Cerebellar cortex (tissue), 1 donor: ENCODE data around the gene RGMA.

Source experiments
- DNase-seq: peaks from one replicate; pipeline ENCODE4 v3.0.0-alpha.2; 2015; ENCODE audit warnings: low spot score

RGMA gene, protein sequence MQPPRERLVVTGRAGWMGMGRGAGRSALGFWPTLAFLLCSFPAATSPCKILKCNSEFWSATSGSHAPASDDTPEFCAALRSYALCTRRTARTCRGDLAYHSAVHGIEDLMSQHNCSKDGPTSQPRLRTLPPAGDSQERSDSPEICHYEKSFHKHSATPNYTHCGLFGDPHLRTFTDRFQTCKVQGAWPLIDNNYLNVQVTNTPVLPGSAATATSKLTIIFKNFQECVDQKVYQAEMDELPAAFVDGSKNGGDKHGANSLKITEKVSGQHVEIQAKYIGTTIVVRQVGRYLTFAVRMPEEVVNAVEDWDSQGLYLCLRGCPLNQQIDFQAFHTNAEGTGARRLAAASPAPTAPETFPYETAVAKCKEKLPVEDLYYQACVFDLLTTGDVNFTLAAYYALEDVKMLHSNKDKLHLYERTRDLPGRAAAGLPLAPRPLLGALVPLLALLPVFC

DNA sequence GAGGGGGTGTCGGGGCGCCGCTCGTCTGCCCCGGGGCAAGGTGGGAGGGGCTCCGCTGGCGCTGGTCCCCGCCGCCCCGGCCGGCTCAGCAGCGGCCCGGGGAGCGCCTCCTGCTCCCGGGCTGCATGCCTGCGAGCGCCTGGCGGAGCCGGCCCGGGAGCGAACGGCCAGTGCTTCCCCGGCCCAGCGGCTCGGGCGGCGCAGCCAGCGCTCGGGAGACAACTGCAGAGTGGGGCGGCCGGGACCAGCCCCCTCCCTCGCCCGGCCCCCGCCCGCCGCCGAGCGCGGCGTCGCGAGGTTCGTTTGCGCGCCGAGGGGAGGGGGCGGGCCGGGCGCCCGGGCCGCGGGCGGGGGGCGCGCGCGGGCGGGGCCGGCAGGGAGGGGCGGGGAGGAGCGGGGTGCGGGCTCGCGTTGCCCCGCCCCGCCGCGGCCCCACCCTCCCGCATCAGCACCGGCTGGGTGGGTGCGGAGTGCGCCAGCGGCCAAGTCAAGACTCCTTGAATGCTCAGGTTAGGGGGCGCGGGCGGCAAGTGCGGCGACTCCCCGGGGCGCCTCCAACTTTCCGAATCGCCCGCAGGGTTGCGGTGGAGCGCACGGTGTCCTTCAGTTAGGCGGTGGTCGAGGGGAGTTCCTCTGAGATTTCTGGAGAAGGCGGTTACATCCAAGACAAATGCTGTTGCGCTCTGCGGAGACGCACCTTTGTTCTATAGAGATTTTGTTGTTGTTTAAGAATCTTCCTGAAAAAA lies at the start of gene RGMA:
RGMA (minus strand) TSS at position 231 of the 746 bp plus-strand sequence. CDS start 279 bp downstream, outside the sequence.
- no peak for DNase-seq

DNA sequence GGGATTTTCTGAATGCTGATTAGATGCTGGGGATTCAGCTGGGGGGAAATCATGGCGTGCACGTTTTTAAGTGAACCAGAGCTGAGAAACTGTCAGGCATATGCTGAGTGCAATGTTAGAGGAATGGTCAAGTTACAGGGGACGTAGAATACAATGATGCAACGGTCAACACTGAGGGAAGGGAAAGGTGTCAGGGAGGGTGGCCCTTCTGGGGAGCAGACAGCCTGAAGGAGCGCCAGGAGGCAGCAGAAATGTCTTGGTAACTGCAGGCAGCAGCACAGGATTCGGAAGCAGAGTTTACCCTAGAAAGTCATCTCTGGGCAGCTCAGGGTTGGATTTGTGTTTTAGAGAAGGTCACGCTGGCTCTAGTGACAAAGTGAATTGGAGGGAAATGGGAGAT lies 47.6 kb upstream of the RGMA start:
- DNase-seq: no peak

DNA sequence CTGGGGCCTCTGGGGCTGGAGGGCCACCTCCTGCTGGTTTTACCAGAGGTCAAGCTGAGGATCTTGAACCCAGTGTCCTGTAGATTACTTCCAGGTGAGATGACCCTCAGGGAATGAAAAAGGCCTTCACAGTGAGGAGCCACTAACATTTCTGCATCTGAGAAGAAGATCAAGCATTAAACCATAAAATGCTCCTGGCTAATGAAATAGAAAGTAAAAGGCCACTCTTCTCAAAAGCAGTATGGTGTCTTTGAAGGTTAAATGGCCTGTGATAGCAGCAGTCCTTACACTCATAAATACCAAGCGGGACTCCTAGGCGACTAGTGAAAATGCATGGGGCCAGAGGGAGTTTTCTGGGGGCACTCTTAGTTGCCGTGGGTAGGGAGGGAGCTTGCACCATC lies 47.0 kb upstream of the RGMA start:
- no peak for DNase-seq

DNA sequence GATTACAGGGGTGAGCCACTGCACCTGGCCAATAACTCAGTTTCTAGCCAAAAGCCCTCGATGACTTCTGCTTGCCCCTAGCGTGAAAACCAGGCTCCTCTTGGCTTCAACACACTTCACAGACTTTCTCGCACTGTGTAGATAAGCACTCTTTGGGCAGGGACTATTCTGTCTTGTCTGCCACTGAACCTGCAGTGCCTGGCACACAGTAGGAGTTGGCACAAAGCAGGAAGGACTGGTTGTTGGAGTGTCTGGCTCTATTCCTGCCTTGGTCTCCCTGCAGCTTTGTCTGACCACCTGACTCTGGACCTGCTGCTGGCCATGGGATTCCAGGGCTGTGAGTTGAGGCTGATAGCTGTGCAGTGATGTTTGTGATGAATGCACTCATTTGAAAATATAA lies 46.4 kb upstream of the RGMA start:
- peak; percentile 46 for DNase-seq

DNA sequence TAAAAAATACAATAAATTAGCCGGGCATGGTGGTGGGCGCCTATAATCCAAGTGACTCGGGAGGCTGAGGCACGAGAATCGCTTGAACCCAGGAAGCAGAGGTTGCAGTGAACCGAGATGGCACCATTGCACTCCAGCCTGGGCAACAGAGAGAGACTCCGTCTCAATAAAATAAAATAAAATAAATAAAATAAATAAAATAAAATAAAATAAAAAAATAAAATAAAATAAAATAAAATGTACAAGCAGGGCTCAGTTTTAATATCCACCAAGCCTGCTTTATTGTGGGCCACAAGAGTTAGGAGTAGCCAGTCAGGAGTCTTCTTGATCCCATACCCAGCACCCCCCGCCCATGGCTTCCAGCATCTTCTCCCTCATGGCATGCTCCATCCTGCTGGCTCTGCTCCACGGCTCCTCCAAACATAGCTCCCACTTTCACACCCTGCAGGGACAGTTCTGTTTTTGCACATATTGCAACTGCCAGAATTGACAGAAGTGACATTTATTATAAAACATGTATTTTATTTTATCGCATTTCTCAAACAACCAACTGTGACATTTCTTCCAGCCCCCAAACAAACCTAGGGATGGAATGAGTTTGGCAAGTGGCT lies 42.6 kb upstream of the RGMA start:
- DNase-seq: no peak

DNA sequence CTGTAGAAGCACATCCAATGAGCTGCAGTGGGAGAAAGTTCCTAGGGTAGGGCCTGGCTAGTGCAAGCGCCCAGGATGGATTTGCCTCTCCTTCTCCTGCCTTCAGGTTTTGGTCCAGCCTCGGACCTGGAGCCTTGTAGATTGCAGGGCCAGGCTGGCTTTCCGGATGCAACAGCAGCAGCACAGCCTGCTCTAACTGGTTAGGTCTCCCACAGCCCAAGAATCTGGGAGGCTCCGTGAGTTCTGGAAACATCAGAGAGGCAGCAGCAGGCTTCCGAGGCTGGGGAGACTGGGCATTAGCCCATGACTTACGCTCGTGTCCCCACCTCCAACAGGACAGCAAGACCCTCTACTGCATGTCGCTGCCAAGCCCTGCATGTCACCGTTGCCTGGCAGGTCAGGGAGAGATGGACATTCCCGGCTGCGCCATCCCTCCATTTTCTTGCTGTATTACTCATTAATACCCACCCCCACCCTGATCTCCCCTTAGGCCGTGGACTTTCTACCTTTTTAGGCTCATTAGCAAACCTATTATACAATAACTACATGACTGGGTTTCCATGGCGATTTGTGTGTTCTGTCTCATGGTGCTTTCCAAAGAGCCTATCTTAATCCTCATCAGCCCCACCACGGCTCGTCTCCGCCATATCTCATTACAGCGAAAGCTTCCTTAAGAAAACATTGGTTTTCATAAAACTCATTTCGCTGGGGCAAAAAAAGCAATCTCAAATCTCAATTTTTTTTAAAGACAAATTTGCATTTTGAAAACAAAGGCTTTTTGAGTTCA lies 40.9 kb upstream of the RGMA start:
- DNase-seq: no peak

DNA sequence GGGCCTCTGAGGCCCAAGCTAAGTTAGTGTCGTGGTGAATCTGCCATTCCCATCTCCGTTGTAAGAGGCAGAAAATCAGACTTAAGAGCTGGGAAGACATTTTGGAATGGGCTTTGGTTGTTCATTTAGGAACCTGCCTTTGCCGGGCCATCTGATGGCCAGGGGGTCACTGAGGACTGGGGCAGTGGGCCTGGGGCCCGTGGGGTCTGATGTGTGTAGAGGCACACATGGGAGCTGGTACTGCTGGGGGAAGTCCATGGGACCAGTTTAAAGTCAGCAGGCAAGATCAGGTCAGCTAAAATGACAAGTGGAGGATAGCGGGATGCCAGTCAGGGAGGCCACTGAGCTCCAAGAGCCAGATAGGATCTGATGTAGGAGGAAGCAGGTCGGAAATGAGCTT lies 38.3 kb upstream of the RGMA start:
- no peak for DNase-seq

DNA sequence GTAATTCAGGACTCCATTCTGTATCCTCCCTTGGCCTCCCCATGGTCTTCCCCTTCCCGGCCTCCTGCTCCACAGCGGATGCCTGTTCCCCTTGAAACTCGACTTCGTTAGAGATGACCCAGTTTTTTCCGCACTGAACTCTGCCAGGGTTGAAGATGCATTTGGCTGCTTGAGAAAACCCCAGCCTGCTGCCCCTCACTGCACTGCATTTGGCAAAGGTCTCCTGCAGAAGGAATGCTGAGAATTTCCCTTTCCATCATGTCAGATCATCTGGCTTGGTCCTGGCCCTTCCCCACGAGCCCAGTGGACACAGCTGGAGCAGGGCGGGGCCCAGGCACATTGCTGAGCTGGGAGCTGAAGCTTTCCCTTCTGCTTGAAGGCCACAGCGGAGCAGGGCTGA lies 37.6 kb upstream of the RGMA start:
- DNase-seq: no peak

DNA sequence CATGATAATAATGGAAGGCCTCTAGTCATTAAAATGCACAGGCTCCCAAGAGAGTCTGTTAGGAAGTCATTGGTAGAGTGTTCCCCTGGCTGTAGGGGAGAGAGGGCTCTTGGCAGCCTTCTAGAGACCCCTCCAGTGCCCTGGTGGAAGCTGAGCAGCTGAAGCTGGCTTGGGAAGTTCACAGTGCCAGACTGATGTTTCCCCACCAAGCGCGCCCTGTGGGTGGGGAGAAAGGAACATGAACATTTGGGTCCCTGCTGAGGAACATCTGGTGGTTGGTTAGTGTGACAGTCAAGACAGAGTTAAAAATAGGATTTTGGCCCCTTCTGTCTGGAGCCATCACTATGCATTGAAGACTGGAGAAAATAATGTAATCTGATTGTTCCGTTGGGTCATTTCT lies 37.1 kb upstream of the RGMA start:
- no peak for DNase-seq

DNA sequence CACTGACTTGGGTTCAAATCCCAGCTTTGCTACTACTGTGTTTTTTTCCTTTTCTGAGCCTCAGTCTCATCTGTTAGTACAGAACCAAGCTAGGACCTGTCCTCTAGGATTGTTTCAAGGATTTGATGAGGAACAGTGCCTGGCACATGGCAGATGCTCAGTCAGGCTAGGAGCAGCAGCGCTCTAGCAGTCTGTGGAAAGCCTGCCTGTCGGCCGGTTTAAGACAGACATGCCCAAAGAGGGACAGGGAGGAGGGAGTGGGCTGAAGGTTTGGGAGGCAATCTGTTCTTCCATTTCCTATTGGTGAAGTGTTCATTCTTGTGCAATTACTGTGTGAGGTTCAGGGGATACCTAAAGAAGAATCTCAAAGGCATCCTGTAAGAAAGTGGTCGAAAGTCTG lies 35.1 kb upstream of the RGMA start:
- no peak for DNase-seq

DNA sequence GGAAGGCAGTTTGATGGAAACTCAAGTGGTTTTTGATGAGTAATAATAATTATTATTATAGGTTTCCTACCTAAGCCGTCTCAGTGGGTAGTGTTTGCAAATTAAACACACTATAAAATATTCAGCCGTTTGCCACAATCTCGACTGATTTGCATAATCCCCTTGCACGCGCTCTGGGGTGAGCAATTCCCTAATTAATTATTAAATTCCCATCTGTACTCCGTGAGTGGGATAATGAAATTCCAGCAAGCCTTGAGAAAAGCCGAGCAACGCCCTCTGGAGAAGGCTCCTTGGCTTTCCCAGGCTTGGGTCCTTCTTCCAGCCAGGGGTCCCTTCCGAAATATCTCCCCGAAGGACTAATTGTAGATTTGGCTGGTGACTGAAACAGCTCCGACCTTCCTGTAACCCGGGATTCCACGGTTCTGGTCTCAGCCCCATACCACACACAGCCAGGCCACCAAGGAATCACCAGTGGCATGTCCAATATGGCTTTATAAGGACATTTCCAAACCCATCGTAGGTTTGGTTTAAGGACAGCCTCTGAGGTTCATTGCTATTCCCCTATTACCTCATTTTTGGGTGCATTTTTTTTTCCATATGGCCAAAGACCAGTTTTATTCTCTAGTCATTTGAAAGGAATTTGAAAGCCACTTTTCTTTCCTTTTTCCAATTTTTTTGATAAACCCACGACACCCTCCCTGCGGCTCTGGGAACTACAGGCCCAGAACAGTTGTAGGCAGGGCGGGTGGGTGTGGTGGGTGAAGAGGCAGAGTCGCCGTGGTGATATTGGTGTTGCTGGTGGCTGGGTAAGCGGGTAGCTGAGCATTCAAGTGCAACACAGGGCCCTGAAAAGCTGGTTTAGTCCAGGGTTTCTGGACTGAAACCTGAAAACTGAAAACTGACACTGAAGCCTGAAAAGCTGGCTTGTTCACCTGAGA lies 33.2 kb upstream of the RGMA start:
- no peak for DNase-seq

DNA sequence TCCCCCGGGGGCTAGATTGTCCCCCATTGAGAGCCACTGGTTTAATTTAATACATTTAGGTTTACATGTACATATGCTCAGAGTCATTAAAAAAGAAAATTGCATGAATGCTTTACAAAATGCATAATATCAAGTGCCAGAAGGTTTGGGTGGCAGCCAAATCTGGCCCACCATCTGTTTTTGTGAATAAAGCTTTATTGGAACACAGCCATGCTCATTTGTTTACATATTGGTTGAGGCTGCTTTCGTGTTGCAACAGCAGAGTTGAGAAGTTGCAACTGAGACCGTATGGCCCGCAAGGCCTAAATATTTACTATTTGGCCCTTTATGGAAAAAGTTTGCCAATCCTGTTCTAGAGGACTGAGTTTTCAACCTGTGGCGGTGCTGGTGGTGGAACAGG lies 32.1 kb upstream of the RGMA start:
- no peak for DNase-seq

DNA sequence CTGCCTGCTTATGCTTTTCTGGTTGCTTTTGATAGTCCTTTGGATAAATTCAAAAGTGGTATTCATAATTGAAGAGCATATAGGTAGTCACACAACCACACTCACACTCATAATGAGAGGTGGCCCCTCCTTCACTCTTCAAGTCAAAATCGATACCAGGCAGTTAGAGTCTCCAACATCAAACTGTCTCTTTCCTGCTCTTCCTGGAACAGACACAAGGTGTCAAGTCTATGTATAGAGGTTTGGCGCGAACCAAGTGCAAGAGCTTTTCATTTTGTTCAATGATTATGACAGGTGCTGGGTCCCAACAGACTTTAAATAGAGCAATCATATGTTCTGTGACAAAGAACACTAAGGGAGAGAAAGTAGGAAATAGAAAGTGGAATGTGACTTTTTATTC lies 29.9 kb upstream of the RGMA start:
- DNase-seq: no peak

DNA sequence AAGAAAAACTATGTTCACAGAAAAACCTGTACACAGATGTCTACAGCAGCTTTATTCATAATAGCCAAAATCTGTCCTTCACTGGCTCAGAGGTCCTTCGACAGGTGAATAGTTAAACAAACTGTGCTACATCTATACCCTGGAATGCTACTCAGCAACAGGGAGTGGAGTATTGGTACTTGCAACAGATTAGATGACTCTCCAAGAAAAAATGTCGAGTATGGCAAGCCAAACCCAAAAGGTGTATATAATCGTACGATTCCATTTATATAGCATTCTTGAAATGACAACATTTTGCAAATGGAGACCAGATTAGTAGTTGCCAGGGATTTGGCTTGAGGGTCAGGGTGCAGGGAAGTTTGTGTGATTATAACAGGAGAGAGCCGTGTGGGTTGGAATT lies 22.4 kb upstream of the RGMA start:
- DNase-seq: no peak

DNA sequence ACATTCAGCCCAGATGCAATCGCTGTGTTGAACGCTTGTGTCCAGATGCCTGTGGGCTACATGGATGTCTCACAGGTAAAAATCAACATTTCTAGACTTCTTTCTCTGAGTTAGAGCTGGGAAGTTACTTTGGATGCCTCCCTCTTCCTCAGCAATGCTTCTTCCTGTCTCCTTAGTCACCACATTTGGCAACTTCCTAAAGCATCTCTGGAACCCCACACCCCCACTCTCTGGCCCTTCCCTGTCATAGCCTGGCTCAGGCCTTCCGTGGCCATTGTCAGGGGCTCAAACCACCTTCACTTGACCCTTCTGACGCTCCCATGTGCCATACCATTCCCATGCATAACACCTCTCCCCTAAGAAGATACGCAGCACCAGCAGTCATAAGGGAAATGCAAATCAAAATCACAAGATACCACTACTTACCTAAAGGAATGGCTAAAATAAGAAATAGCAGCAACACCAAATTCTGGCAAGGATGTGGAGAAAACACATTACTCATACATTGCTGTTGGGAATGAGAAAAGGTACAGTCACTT lies 21.6 kb upstream of the RGMA start:
- DNase-seq: no peak

DNA sequence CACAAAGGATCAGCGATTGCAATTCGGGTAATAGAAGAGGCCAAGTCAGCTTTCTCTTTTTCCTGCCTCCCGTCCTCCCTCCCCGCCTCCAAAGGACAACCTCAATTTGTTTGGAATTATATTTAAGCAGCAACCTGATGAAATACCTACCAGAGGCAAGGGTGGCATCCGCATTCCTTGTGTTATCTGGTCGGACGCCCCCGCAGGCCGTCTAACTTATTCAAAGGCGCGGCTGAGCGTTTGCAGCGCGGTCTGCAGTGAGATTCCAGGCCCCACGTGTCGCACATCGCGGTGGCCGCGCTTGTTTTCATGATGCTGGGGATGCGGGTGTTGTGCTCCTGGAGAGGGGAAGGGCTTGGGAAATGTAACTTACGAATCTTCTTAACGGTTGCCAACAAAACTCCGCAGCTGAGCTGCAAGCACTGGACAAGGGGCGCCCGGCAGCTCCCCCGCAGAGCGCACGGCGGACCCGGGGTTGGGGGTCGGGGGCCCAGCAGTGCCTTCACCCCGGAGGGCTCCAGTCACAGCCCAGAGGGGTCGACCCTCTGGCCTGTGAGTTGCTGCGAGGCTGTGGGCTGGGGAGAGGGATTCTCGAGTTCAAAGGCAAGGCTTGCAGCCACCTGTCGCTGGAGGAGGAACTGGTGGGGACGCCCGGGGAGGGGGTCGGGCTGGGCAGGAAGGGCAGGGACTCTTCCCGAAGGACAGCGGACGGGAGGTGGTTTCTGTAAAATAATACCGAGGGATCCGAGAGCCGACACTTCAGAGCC lies 20.5 kb upstream of the RGMA start:
- no peak for DNase-seq

DNA sequence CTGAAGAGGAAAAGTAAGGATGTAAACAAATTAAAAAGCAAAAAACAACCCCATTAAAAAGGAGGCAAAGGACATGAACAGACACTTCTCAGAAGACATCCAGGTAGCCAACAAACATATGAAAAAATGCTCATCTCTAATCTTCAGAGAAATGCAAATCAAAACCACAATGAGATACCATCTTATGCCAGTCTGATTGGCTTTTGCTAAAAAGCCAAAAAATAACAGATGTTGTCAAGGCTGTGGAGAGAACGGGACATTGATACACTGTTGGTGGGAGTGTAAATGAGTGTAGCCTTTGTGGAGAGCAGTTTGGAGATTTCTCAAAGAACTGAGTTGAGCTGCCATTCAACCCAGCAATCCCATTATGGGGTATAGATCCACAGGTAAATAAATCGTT lies 18.6 kb upstream of the RGMA start:
- no peak for DNase-seq

DNA sequence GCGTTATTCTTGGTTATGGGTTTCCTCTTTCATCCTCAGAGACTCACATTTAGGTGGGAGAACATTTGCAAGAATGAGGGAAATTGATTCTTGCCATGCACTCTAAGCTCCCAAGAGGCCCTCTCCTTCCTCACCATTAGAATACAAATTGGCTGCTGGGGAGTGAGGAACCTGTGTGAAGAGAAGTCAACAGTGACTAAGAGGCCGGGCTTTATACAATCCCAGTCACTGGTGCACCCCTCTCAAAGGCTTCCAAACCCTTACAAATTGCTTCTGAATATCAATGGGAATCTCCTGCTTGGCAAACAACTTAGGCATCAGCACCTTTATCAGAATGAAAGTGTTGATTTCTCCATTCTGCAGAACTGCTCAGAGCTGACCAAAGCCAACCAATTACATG lies 16.5 kb upstream of the RGMA start:
- DNase-seq: no peak

DNA sequence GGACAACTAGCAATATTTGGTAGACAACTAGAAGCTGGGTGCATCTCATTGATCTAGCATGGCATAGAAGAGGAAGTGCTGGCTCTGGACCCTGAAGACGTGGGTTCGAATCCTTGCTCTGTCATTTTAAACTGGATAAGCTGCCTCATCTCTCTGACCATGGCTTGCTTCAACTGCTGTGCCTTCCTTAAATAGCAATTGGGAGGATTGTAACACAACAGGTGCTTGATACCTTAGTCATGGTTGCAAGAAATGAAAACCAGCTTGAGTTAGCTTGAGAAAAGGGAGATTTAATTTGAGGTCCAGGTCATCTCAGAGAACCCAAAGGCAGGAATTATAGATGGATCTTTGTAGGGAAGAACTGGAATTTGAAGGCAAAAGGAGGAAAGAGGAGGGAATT lies 14.8 kb upstream of the RGMA start:
- DNase-seq: no peak

DNA sequence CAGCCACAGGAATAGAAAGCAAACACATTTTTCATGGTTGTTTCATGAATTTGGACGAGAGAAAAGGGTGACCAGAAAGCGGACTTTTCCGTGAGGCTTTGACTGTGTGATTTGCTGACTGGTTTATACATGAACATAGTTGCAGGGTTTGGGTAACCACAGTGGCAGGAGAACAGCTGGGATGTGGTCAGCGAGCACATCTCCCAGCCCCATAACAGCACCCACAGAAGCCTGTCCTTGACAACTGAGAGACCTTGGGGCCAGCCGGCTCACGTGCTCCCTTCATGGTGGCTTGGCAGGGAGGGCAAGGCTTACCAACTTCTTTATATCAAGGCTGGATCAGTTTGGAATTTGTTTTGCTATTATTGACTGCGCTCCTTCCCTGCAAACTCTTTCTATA lies 13.2 kb upstream of the RGMA start:
- no peak for DNase-seq
